ENCODE results near the gene DCTN2. TPM values are rescaled to one million over a fixed set of nuclear protein-coding genes. Genes with fewer than 3 reads are reported as not detected.

DCTN2 gene
- total and polyA plus RNA-seq, 4 donors, result 28.5 to 66.6 (median 31.2) TPM

GRCh38 chr12:57592551-57593165 lies 45.7 kb upstream of the DCTN2 start:
- Histone ChIP-seq H3K4me1 (ENCODE audit: control insufficient read depth in 4 of 4, insufficient read depth in 4 of 4, low read length in 3 of 4) (peaks cover 5 to 18% (median 11%) of the 10 kb centered on the region in 4 donors), H3K27ac (ENCODE audit: low read depth in 1 of 2, low read length in 2 of 2) (no peak overlapping the region), H3K27me3 (ENCODE audit: control insufficient read depth in 4 of 4, insufficient read depth in 4 of 4, low read length in 3 of 4) (no peaks in the 10 kb centered on the region), H3K4me3 (ENCODE audit: low read depth in 1 of 3, low read length in 3 of 3) (no peak overlapping the region), H3K36me3 (ENCODE audit: control insufficient read depth in 4 of 4, insufficient read depth in 3 of 4, low read depth in 1 of 4, low read length in 3 of 4) (peaks cover 0 to 12% (median 4%) of the 10 kb centered on the region in 4 donors), H3K9ac (ENCODE audit: low read depth in 1 of 2, low read length in 2 of 2) (no peak overlapping the region), H3K9me3 (ENCODE audit: control insufficient read depth in 4 of 4, low read length in 3 of 4) (no peaks in the 10 kb centered on the region)
- 85% methylated on average over 2 of the region's 2 CpGs for WGBS
- no peak for TF ChIP-seq CTCF (IDR thresholded peaks at IDR 0.05; ENCODE audit: low read depth, low read length, missing input control)
- TF ChIP-seq, protein P1, sequence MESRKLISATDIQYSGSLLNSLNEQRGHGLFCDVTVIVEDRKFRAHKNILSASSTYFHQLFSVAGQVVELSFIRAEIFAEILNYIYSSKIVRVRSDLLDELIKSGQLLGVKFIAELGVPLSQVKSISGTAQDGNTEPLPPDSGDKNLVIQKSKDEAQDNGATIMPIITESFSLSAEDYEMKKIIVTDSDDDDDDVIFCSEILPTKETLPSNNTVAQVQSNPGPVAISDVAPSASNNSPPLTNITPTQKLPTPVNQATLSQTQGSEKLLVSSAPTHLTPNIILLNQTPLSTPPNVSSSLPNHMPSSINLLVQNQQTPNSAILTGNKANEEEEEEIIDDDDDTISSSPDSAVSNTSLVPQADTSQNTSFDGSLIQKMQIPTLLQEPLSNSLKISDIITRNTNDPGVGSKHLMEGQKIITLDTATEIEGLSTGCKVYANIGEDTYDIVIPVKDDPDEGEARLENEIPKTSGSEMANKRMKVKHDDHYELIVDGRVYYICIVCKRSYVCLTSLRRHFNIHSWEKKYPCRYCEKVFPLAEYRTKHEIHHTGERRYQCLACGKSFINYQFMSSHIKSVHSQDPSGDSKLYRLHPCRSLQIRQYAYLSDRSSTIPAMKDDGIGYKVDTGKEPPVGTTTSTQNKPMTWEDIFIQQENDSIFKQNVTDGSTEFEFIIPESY (IDR thresholded peaks at IDR 0.05), result no peak
- TF ChIP-seq EGR1 (IDR thresholded peaks at IDR 0.05; ENCODE audit: low read depth in 2 of 2), result no peak
- TF ChIP-seq NR2F2 (IDR thresholded peaks at IDR 0.05), result no peak
- TF ChIP-seq GABPA (IDR thresholded peaks at IDR 0.05 in 1 of 2, conservative IDR thresholded peaks at IDR 0.05 in 1 of 2), result no peak
- TF ChIP-seq MAX (IDR thresholded peaks at IDR 0.05), result no peak
- no peak for TF ChIP-seq RXRA (IDR thresholded peaks at IDR 0.05)
- no peak for TF ChIP-seq HNF4A (conservative IDR thresholded peaks at IDR 0.05)
- TF ChIP-seq, protein P2, sequence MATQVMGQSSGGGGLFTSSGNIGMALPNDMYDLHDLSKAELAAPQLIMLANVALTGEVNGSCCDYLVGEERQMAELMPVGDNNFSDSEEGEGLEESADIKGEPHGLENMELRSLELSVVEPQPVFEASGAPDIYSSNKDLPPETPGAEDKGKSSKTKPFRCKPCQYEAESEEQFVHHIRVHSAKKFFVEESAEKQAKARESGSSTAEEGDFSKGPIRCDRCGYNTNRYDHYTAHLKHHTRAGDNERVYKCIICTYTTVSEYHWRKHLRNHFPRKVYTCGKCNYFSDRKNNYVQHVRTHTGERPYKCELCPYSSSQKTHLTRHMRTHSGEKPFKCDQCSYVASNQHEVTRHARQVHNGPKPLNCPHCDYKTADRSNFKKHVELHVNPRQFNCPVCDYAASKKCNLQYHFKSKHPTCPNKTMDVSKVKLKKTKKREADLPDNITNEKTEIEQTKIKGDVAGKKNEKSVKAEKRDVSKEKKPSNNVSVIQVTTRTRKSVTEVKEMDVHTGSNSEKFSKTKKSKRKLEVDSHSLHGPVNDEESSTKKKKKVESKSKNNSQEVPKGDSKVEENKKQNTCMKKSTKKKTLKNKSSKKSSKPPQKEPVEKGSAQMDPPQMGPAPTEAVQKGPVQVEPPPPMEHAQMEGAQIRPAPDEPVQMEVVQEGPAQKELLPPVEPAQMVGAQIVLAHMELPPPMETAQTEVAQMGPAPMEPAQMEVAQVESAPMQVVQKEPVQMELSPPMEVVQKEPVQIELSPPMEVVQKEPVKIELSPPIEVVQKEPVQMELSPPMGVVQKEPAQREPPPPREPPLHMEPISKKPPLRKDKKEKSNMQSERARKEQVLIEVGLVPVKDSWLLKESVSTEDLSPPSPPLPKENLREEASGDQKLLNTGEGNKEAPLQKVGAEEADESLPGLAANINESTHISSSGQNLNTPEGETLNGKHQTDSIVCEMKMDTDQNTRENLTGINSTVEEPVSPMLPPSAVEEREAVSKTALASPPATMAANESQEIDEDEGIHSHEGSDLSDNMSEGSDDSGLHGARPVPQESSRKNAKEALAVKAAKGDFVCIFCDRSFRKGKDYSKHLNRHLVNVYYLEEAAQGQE (IDR thresholded peaks at IDR 0.05), result no peak
- TF ChIP-seq YY1 (IDR thresholded peaks at IDR 0.05), result no peak
- DNase-seq (ENCODE audit: low spot score), result no peak

DNA sequence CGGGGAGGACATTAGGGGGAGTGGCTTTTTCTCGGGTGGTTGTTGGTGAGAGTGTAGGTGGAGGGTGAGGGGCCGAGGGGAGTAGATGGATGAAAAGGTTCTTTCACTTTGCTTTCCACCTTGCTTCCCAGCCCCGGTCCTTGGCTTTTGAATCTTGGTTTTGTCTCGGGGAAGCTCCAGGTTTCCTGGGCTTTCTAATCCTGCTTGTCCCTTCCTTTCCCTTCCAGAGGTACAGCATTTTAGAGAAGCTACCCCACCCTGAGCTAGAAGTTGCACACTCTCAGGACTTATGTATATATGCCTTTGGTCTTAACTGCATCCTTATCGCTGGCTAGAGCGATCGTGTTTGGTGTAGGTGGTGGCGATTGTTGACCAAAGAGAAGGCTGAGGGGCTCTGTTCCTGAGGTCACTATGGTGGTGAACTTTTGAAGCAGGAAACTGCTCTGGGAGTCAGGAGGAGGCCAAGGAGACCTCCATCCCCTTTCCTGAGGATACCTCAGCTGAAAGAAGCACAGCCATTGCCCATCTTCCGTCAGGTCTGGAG lies 44.9 kb upstream of the DCTN2 start:
- Histone ChIP-seq H3K4me3 (ENCODE audit: low read depth in 1 of 3, low read length in 3 of 3) (peak overlapping the region; percentile 77 to 97 (median 95)), H3K9me3 (ENCODE audit: control insufficient read depth in 4 of 4, low read length in 3 of 4) (no peaks in the 10 kb centered on the region), H3K27ac (ENCODE audit: low read depth in 1 of 2, low read length in 2 of 2) (no peak overlapping the region), H3K9ac (ENCODE audit: low read depth in 1 of 2, low read length in 2 of 2) (peak overlapping the region in 1 of 2 donors; percentile 76), H3K4me1 (ENCODE audit: control insufficient read depth in 4 of 4, insufficient read depth in 4 of 4, low read length in 3 of 4) (peaks cover 6 to 21% (median 15%) of the 10 kb centered on the region in 4 donors), H3K36me3 (ENCODE audit: control insufficient read depth in 4 of 4, insufficient read depth in 3 of 4, low read depth in 1 of 4, low read length in 3 of 4) (peaks cover 0 to 10% (median 4%) of the 10 kb centered on the region in 4 donors), H3K27me3 (ENCODE audit: control insufficient read depth in 4 of 4, insufficient read depth in 4 of 4, low read length in 3 of 4) (no peaks in the 10 kb centered on the region)
- DNase-seq (ENCODE audit: low spot score), result no peak
- WGBS, result 39% methylated on average over 10 of the region's 10 CpGs
- TF ChIP-seq FOXA1 (IDR thresholded peaks at IDR 0.05), result no peak
- no peak for TF ChIP-seq FOXA2 (IDR thresholded peaks at IDR 0.05)
- TF ChIP-seq, protein P2 (IDR thresholded peaks at IDR 0.05), result no peak
- no peak for TF ChIP-seq NR2F2 (IDR thresholded peaks at IDR 0.05)
- no peak for TF ChIP-seq EGR1 (IDR thresholded peaks at IDR 0.05; ENCODE audit: low read depth in 2 of 2)
- no peak for TF ChIP-seq YY1 (IDR thresholded peaks at IDR 0.05)
- no peak for TF ChIP-seq HNF4G (IDR thresholded peaks at IDR 0.05)
- TF ChIP-seq, protein P1 (IDR thresholded peaks at IDR 0.05), result no peak
- TF ChIP-seq ATF3 (IDR thresholded peaks at IDR 0.05), result no peak
- no peak for TF ChIP-seq RXRA (IDR thresholded peaks at IDR 0.05)
- no peak for TF ChIP-seq MAX (IDR thresholded peaks at IDR 0.05)
